CD14-positive monocyte (primary cell): ENCODE results near the gene HOXA13. TPM values are rescaled to one million over a fixed set of nuclear protein-coding genes. Genes with fewer than 3 reads are reported as not detected.

Experiments
- DNase-seq, 3 donors: peaks; one replicate each; pipeline ENCODE4 v3.0.0-alpha.2; 2011 to 2022
- H2AFZ ChIP-seq: 2 replicates; pipeline ENCODE4 v1.6.0; 2012; ENCODE audit warnings: mild to moderate bottlenecking, low read depth, low read length, inconsistent platforms; ENCODE audit not compliant: insufficient read depth, poor library complexity, severe bottlenecking
- H3K27ac ChIP-seq, 2 donors: 1 replicate in 1 of 2; 2 replicates in 1 of 2; pipeline ENCODE4 v1.5.1; 2012 to 2013; ENCODE audit warnings: low read length in 2 of 2, control low read depth in 1 of 2, inconsistent platforms in 1 of 2, low read depth in 1 of 2, mild to moderate bottlenecking in 1 of 2
- H3K27me3 ChIP-seq, 2 donors: one replicate each; pipeline versions ENCODE4 v1.6.0 to v1.6.1; 2011 to 2013; ENCODE audit warnings: low read length in 2 of 2; ENCODE audit not compliant: control insufficient read depth in 2 of 2, insufficient read depth in 2 of 2
- H3K36me3 ChIP-seq, 2 donors: replicated peaks in 1 of 2; 1 replicate in 1 of 2; 2 replicates in 1 of 2; pipeline versions ENCODE4 v1.5.1 to v1.6.1; 2012 to 2013; ENCODE audit warnings: low read length in 2 of 2, control low read depth in 1 of 2, inconsistent platforms in 1 of 2, mild to moderate bottlenecking in 1 of 2; ENCODE audit not compliant: insufficient read depth in 2 of 2, control insufficient read depth in 1 of 2
- H3K4me1 ChIP-seq, 2 donors: 1 replicate in 1 of 2; 2 replicates in 1 of 2; pipeline versions ENCODE4 v1.5.1 to v1.6.1; 2012 to 2013; ENCODE audit warnings: low read length in 2 of 2, control low read depth in 1 of 2, inconsistent platforms in 1 of 2, mild to moderate bottlenecking in 1 of 2, moderate library complexity in 1 of 2; ENCODE audit not compliant: insufficient read depth in 2 of 2, control insufficient read depth in 1 of 2
- H3K4me2 ChIP-seq: replicated peaks from 2 replicates; pipeline ENCODE3; 2012; ENCODE audit warnings: low read length, moderate library complexity, mild to moderate bottlenecking; ENCODE audit not compliant: poor library complexity, severe bottlenecking; ENCODE audit errors: extremely low read depth
- H3K4me3 ChIP-seq, 3 experiments: fragments of 200-600 bp in 1 of 3; sonication (generic) in 1 of 3; replicated peaks in 1 of 3; 1 replicate in 2 of 3; 2 replicates in 1 of 3; pipeline ENCODE4 v1.5.1; 2011 to 2013; ENCODE audit warnings: low read length in 3 of 3, mild to moderate bottlenecking in 3 of 3, control low read depth in 2 of 3, low read depth in 2 of 3, inconsistent platforms in 1 of 3, moderate library complexity in 1 of 3
- H3K79me2 ChIP-seq: 2 replicates; pipeline ENCODE4 v1.6.0; 2012; ENCODE audit warnings: mild to moderate bottlenecking, control low read depth, inconsistent platforms, low read length, moderate library complexity; ENCODE audit not compliant: insufficient read depth
- H3K9ac ChIP-seq: 2 replicates; pipeline ENCODE4 v1.6.0; 2017; ENCODE audit warnings: low read length, mild to moderate bottlenecking; ENCODE audit not compliant: insufficient read depth, poor library complexity, severe bottlenecking
- H3K9me3 ChIP-seq, 2 donors: replicated peaks in 1 of 2; 1 replicate in 1 of 2; 2 replicates in 1 of 2; pipeline versions ENCODE4 v1.5.1 to v1.6.1; 2012 to 2013; ENCODE audit warnings: low read length in 2 of 2, control low read depth in 1 of 2; ENCODE audit not compliant: control insufficient read depth in 1 of 2, insufficient read depth in 1 of 2
- H4K20me1 ChIP-seq: 2 replicates; pipeline ENCODE4 v1.6.0; 2012; ENCODE audit warnings: mild to moderate bottlenecking, low read length, control low read depth, moderate library complexity; ENCODE audit not compliant: insufficient read depth
- H3K27ac Mint-ChIP-seq, 7 donors: one replicate each; pipeline ENCODE4 v1.8.0; 2020; ENCODE audit warnings: mild to moderate bottlenecking in 7 of 7, mixed read lengths in 7 of 7, moderate library complexity in 6 of 7, inconsistent platforms in 2 of 7
- H3K27me3 Mint-ChIP-seq, 3 donors: one replicate each; pipeline ENCODE4 v1.8.0; 2021 to 2022; ENCODE audit warnings: low read depth in 3 of 3, mild to moderate bottlenecking in 3 of 3, mixed read lengths in 3 of 3, moderate library complexity in 3 of 3, inconsistent platforms in 1 of 3
- H3K36me3 Mint-ChIP-seq, 2 donors: one replicate each; pipeline ENCODE4 v1.8.0; 2020; ENCODE audit warnings: mixed read lengths in 2 of 2, inconsistent platforms in 1 of 2, mild to moderate bottlenecking in 1 of 2
- H3K4me1 Mint-ChIP-seq: one replicate; pipeline ENCODE4 v1.8.0; 2020; ENCODE audit warnings: mild to moderate bottlenecking, mixed read lengths
- H3K4me3 Mint-ChIP-seq, 2 donors: one replicate each; pipeline ENCODE4 v1.8.0; 2020; ENCODE audit warnings: mild to moderate bottlenecking in 2 of 2, mixed read lengths in 2 of 2, moderate library complexity in 1 of 2
- H3K9me3 Mint-ChIP-seq, 7 donors: one replicate each; pipeline ENCODE4 v1.8.0; 2020 to 2022; ENCODE audit warnings: mixed read lengths in 7 of 7, mild to moderate bottlenecking in 6 of 7, moderate library complexity in 6 of 7, inconsistent platforms in 2 of 7
- CTCF ChIP-seq: fragments of 200-600 bp; IDR thresholded peaks from one replicate; pipeline ENCODE4 v1.8.0; 2022; ENCODE audit warnings: antibody characterized with exemption, mild to moderate bottlenecking
- WGBS: methylation state at CpG from one replicate; pipeline ENCODE4 v1.1.5; 2013; ENCODE audit warnings: missing lambda C conversion rate; ENCODE audit not compliant: insufficient coverage; 5-methylcytosine and 5-hydroxymethylcytosine counted together
- intact Hi-C, 2 donors: fragments of 100-400 bp; cut with micrococcal nuclease; formaldehyde crosslinking; loops; one replicate each; pipeline versions ENCODE4 v1.15.0 to v1.15.1; 2023
- polyA plus RNA-seq, 3 donors: library from polyadenylated mRNA; depleted of rRNA in 1 of 3; unstranded in 2 of 3; stranded (reverse) in 1 of 3; fragments of 300-500 nt in 2 of 3; fragments of >200 nt in 1 of 3; fragmentation: Illumina TruSeq in 2 of 3; gene quantifications; 1 replicate in 2 of 3; 2 replicates in 1 of 3; pipeline ENCODE4 v1.2.3, GENCODE V29; 2012 to 2021

The HOXA13 gene
- polyA plus RNA-seq, 3 donors, result not detected

- Histone ChIP-seq H3K27ac (no peak overlapping the region), H2AFZ (no peak overlapping the region), H4K20me1 (no peaks in the 10 kb centered on the region), H3K4me1 (peaks cover 41 to 48% of the 10 kb centered on the region in 2 donors), H3K4me2 (no peak overlapping the region), H3K36me3 (no peaks in the 10 kb centered on the region), H3K9me3 (peaks cover 0 to 44% of the 10 kb centered on the region in 2 donors), H3K9ac (no peak overlapping the region), H3K4me3 (no peak overlapping the region), H3K27me3 (peaks cover 88 to 94% of the 10 kb centered on the region in 2 donors), H3K79me2 (no peaks in the 10 kb centered on the region)
- Mint-ChIP-seq H3K4me3 (peak overlapping the region in 1 of 2 donors; percentile 89), H3K36me3 (peaks cover 8 to 25% of the 10 kb centered on the region in 2 donors), H3K27me3 (peaks cover 92 to 96% (median 94%) of the 10 kb centered on the region in 3 donors), H3K4me1 (peaks cover 63% of the 10 kb centered on the region), H3K9me3 (peaks cover 0 to 46% (median 28%) of the 10 kb centered on the region in 7 donors), H3K27ac (no peak overlapping the region)
- intact Hi-C loops, result loop anchor here (5.0 to 10.0 kb wide), 3 partner anchors 35 to 892 kb away; partner anchors contain the start of genes EVX1 (in 1 of the 2) and HOXA9 (in 1 of the 2)
- no CpG with 5 or more reads among the region's 3 CpGs for WGBS
- TF ChIP-seq CTCF, result no peak
- no peak for DNase-seq
These were observed 2.9 kb upstream of the HOXA13 start for GRCh38 chr7:27202862-27203134.

DNA sequence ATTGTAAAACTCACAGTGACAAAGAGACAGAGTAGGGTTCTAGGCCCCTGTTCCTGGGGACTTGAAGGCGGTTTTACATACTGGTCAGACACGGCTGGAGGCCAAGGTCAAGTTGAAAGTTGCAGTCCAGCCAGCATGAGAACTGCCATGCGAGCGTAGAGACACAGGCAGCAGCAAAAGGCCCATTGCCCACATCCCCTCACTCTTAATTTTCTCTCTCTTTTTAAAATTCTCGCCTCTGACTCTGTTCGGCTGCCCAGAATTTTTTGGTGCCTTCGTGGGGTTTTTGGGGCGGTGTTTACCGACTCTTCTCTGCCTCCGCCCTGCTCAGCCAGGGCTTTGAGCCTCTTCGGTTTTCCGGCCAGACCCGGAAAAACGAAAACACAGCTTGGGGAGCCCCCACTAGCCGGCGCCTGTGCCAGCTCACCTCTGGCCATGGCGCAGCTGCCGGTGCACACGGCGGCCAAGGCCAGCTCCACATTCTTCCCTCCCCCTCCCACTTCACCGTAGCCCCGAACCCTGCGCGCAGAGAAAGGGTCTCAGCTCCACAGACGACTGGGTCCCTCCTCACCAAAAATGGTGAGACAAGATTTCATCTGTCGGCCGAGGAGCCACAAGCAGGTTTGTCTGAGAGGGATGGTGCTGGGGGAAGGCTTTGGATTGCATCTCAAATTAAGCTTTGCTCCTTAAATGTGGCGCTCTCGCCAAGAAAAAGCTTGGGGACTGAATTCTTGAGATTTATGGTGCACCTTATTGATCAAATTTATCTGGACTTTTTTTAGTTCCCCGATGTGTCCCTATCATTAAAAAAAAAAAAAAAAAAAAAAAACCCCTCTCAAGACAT lies 2.3 kb upstream of the HOXA13 start:
- H3K36me3 Mint-ChIP-seq, result peaks cover 8 to 23% of the 10 kb centered on the region in 2 donors
- H3K9me3 ChIP-seq, result peaks cover 0 to 47% of the 10 kb centered on the region in 2 donors
- TF ChIP-seq CTCF, result no peak
- H3K4me2 ChIP-seq, result peak overlapping the region; percentile 78
- 8% methylated on average over 19 of the region's 30 CpGs for WGBS
- H3K9ac ChIP-seq, result no peak overlapping the region
- H3K27me3 ChIP-seq, result peaks cover 88 to 94% of the 10 kb centered on the region in 2 donors
- H3K27ac ChIP-seq, result no peak overlapping the region
- H3K4me1 Mint-ChIP-seq, result peaks cover 61% of the 10 kb centered on the region
- intact Hi-C loops, result loop anchor here (5.0 to 10.0 kb wide), 3 partner anchors 35 to 893 kb away; partner anchors contain the start of genes EVX1 (in 1 of the 2) and HOXA9 (in 1 of the 2)
- no peaks in the 10 kb centered on the region for H3K79me2 ChIP-seq
- H3K4me3 Mint-ChIP-seq, result peak overlapping the region; percentile 78 to 95
- no peaks in the 10 kb centered on the region for H4K20me1 ChIP-seq
- peaks cover 41 to 48% of the 10 kb centered on the region in 2 donors for H3K4me1 ChIP-seq
- H3K4me3 ChIP-seq, result peak overlapping the region in 1 of 3 experiments; percentile 72
- H2AFZ ChIP-seq, result no peak overlapping the region
- H3K36me3 ChIP-seq, result no peaks in the 10 kb centered on the region
- H3K27me3 Mint-ChIP-seq, result peaks cover 92 to 96% (median 94%) of the 10 kb centered on the region in 3 donors
- peaks cover 0 to 49% (median 31%) of the 10 kb centered on the region in 7 donors for H3K9me3 Mint-ChIP-seq
- no peak for DNase-seq
- peak overlapping the region in 1 of 7 donors; percentile 62 for H3K27ac Mint-ChIP-seq
